Pulmonary artery endothelial cell (primary cell): ENCODE results near the gene SMG1. TPM values are rescaled to one million over a fixed set of nuclear protein-coding genes. Genes with fewer than 3 reads are reported as not detected.
"Not testable (repeated sequence)": the region's sequence is repeated elsewhere in the genome, so short reads cannot be mapped to it uniquely, and the experiment has no call there.

Experiments
- DNase-seq: peaks from one replicate; pipeline ENCODE4 v3.0.0-alpha.2; 2011; ENCODE audit warnings: low read depth, low spot score
- total RNA-seq: library from RNA; depleted of rRNA; stranded (reverse); fragments of >200 nt; gene quantifications from 2 replicates; pipeline ENCODE4 v1.2.3, GENCODE V29; 2014

SMG1 gene
- total RNA-seq, result 57.3 and 78.3 TPM in 2 replicates

GRCh38 chr16:18925986-18926865, at the start of gene SMG1:
Gene SMG1, minus strand, starts transcription at chr16:18926408. Its CDS starts 367 bp downstream, at chr16:18926041.
- DNase-seq, result peak; percentile 68

GRCh38 chr16:18975109-18975508, 48.9 kb upstream of the SMG1 start:
- DNase-seq, result no peak

GRCh38 chr16:18969855-18970240, 43.6 kb upstream of the SMG1 start:
- no peak for DNase-seq

- DNase-seq, result no peak
Observed at GRCh38 chr16:18969050-18969854, 43.0 kb upstream of the SMG1 start.

GRCh38 chr16:18966791-18967190, 40.6 kb upstream of the SMG1 start:
- DNase-seq, result no peak

- no peak for DNase-seq
Observed at GRCh38 chr16:18965555-18965954, 39.3 kb upstream of the SMG1 start.

- DNase-seq, result no peak
Observed at GRCh38 chr16:18959031-18959505, 32.9 kb upstream of the SMG1 start.

- DNase-seq, result no peak
Observed at GRCh38 chr16:18958621-18959029, 32.4 kb upstream of the SMG1 start.

- not testable (repeated sequence) for DNase-seq
Observed at GRCh38 chr16:18956658-18957241, 30.5 kb upstream of the SMG1 start.

GRCh38 chr16:18955874-18956580, 29.8 kb upstream of the SMG1 start:
- DNase-seq, result not testable (repeated sequence)

GRCh38 chr16:18953547-18953946, 27.3 kb upstream of the SMG1 start:
- DNase-seq, result no peak

- DNase-seq, result no peak
Observed at GRCh38 chr16:18950469-18951185, 24.4 kb upstream of the SMG1 start.

GRCh38 chr16:18948372-18949020, 22.3 kb upstream of the SMG1 start:
- DNase-seq, result no peak

GRCh38 chr16:18945233-18945632, 19.0 kb upstream of the SMG1 start:
- no peak for DNase-seq

- no peak for DNase-seq
Observed at GRCh38 chr16:18943414-18943813, 17.2 kb upstream of the SMG1 start.

GRCh38 chr16:18942061-18942460, 15.9 kb upstream of the SMG1 start:
- no peak for DNase-seq

GRCh38 chr16:18941471-18941870, 15.3 kb upstream of the SMG1 start:
- no peak for DNase-seq

- no peak for DNase-seq
Observed at GRCh38 chr16:18938986-18939385, 12.8 kb upstream of the SMG1 start.

GRCh38 chr16:18937390-18937789, 11.2 kb upstream of the SMG1 start:
- no peak for DNase-seq

GRCh38 chr16:18936727-18937340, 10.6 kb upstream of the SMG1 start:
- DNase-seq, result no peak
